ENCODE results near the gene SMAD7.

Gene SMAD7

DNA sequence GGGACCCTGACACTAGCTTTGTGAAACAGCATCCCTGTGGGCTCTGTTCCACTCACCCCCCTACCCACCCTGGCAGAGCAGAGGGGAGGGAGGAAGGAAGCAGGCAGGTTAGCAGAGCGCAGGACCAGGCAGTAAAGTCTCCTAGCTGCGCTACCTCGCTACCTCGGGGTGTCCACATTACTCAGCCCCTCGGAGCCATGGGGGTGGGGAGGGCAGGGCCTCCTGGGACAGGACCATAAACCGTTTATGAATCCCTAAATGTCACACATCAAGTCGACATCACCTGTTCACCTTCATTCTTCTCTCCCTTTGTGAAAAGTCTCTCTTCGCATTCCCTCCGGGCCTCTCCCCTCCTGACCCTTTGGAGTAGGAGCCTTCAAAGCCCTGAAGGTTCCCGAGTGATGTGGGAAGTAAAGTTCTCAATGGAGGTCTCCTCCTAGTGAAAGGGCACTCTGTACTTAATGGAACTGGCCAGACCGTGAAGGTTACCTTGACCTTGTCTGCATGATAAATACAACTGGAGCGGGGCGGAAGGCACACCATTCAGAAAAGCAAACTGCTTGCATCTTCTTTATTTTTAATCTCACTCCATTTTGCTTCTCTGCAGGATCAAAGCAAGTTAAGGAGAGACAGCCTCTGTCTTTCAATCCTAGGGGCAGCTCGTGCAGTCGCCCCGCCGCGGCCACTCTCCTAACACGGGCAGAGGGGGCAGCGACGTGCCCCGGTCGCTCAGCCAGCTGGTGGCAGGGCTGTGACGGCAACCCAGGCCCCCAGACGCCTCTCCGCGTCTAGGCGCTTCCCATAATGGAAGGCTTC lies 23.7 kb upstream of the SMAD7 start:
- TF ChIP-seq, protein P1, sequence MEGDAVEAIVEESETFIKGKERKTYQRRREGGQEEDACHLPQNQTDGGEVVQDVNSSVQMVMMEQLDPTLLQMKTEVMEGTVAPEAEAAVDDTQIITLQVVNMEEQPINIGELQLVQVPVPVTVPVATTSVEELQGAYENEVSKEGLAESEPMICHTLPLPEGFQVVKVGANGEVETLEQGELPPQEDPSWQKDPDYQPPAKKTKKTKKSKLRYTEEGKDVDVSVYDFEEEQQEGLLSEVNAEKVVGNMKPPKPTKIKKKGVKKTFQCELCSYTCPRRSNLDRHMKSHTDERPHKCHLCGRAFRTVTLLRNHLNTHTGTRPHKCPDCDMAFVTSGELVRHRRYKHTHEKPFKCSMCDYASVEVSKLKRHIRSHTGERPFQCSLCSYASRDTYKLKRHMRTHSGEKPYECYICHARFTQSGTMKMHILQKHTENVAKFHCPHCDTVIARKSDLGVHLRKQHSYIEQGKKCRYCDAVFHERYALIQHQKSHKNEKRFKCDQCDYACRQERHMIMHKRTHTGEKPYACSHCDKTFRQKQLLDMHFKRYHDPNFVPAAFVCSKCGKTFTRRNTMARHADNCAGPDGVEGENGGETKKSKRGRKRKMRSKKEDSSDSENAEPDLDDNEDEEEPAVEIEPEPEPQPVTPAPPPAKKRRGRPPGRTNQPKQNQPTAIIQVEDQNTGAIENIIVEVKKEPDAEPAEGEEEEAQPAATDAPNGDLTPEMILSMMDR (IDR thresholded peaks at IDR 0.05) = no peak

DNA sequence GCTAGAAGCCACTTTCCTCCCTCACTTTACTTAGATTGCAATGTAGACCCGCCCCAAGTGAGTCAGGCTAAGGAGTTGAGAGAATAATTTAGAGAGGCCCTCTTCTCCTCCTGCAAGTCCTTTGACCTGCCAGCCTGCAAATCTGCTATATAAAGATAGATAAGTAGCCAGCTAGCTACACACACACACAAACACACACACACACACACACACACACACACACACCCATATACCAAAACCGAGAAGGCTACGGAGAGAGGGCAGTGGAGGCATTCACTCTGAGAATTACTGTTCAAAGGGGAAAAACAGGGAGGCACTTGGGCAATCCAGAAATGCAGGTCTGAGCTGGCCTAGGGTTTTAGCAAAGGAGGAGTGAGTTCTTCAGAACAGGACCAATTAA lies 23.0 kb upstream of the SMAD7 start:
- TF ChIP-seq, protein P1 (IDR thresholded peaks at IDR 0.05) = no peak

DNA sequence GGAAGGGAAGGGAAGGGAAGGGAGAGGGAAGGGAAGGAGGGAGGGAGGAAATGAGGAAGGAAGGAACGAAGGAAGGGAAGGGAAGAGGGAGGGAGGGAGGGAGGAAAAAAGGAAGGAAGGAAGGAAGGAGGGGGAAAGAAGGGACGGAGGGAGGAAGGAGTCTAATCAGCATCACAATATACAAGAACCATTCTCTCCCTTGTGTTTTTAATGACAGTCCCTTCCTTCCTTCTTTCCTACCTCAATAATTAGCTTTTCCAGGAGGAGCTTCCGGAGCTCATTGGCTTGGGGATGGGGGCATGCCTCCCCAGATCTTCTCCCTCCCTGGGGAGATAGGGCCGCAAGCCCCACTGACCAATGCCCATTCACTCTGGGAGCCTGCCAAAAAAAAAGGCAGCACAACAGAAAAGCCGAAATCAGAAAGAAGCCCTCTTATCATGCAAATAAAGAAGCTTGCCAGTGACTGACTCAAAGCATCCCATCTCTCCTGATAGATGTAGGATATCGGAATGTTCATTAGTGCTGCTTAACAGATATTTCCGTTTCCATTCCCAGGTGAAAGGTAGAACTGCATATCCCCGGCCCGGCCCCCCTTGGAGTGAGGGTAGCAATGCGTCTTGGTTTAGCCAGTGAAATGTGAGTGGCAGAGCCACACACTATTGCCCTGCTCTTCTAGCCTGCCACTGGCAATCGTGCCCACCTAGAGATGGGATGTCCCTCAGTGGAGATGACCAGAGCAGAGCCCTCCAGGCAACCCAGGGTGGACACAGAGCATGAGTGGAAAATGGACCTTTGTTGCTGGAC lies 17.8 kb upstream of the SMAD7 start:
- TF ChIP-seq, protein P1 (IDR thresholded peaks at IDR 0.05) = no peak

DNA sequence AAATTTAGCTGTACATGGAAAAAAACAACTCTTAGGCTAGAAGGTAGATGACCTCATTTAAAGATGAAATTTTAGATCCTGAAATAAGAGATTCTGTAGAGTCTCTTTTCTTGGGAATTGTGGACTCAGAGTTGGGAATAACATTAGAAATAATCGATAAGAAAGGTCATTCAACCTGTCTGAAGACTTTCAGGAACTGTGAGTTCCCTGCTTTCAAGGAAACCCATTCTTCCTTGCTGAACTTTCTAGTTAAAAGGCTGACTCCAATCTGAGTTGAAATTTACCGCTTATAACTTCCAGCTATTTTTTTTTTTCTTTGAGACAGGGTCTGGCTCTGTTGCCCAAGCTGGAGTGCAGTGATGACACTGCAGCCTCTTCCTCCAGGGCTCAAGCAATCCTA lies 16.8 kb upstream of the SMAD7 start:
- TF ChIP-seq, protein P1 (IDR thresholded peaks at IDR 0.05) = no peak

DNA sequence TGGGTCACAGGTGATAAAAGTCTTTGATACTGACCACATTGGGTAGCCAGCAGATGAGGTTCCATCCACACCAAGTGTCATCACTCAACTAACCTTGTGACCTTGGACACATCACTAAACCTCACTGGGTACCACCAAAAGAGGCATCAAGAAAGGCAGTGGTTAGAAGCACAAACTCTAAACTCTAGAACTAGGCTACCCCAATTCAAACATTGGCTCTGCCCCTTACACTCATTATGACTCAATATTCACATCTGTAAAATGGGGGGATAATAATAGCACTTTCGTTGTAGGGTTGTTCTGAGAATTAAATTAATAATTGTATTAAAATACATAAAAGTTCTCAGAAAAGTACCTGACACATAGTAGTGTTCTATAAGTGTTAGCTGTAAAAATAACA lies 15.8 kb upstream of the SMAD7 start:
- TF ChIP-seq, protein P1 (IDR thresholded peaks at IDR 0.05) = no peak

DNA sequence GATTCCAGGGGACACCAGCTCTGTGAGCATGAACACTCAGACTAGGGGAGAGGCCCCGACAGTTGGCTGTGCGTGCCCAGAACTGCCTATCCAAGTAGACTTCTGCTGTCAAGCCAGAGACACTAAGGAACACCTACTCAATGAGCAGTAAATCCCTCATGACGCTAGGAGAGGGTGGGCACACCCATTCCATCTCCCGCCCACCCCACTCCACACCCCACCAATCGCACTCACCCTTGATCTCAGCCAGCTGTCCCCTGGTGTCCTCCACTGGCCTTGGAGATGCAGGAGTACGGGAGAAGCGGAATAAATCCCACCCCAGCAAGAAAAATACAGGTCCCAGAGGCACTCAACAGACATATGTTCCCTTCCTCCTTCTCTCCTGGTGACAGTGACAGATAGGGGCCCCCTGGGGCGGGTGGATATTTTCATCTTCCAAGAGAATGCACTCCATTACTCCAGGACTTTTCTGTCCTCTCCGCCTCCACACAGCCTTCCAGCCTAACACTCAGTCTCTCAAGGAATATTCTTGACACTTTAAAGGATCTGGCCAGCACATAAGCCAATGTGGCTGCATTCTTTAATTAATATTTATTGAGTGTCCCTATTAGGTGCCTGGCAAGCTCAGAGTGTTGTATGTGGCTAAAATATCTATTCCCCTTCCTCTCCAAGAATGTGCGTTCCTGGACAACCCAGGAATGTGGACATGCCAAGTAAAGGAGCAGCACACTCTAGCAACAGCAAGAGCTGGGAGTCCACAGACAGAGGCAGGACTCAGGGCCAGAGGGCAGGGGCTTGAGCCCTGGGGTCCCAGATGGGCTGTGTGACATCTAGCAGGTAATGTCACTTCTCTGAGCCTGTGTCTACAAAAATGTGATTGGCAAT lies 13.1 kb upstream of the SMAD7 start:
- TF ChIP-seq, protein P1 (IDR thresholded peaks at IDR 0.05) = no peak

DNA sequence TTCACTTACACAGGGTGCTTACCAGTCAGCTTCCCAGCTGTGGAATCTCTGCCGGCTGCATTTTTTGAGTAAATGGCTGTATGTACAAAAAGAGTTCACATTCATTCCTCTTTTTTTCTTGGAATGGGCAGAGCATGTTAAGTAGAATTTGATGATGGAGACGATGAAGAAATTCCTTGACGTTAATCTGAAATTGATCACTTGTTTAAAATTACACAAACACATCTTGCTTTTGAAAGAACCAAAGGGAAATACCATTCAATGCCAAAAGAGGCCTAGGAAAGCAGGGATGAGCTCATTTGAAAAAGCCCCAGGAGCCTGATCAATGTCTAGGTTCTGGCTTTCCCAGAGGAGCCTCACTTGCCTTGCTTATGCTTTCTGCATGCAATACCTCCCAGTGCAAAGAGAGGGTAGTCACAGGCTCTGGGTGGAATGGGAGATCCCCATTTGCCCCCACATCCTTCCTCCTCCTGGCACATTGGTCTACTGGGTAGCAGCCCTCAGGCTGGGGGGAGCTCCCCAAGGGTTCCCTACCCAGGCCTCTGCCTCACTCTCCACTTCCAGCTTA lies 12.3 kb upstream of the SMAD7 start:
- TF ChIP-seq, protein P1 (IDR thresholded peaks at IDR 0.05) = no peak
